MCF 10A (cell line): ENCODE data around the gene ATG16L2. TPM values are rescaled to one million over a fixed set of nuclear protein-coding genes. Genes with fewer than 3 reads are reported as not detected.
"Not testable (repeated sequence)": the region's sequence is repeated elsewhere in the genome, so short reads cannot be mapped to it uniquely, and the experiment has no call there.

ENCODE experiments used
- BruUV-seq: library from RNA; stranded (reverse); fragments of 400-500 nt; replicated peaks from 2 replicates; lab custom pipeline; 2021; lab: Mats Ljungman, UMichigan
- CTCF ChIA-PET: fragments of 300-600 bp; sonication (Branson Sonifier 250); formaldehyde crosslinking; extraction: SDS; loops from one replicate; lab custom pipeline; 2021; ENCODE audit warnings: antibody characterized with exemption, inconsistent platforms; lab: Yijun Ruan, JAX
- POLR2A ChIA-PET: fragments of 300-600, 350-650 bp; sonication (Branson Sonifier 250); formaldehyde crosslinking; extraction: SDS; loops from one replicate; lab custom pipeline; 2020; ENCODE audit warnings: antibody characterized with exemption, inconsistent platforms; lab: Yijun Ruan, JAX
- DNase-seq: peaks from one replicate; pipeline ENCODE4 v3.0.0-alpha.2; 2018; ENCODE audit not compliant: unreplicated experiment
- H3K27ac Mint-ChIP-seq: one replicate; pipeline ENCODE4 v1.8.0; 2022; ENCODE audit warnings: mild to moderate bottlenecking, low read depth, mixed read lengths; ENCODE audit not compliant: unreplicated experiment
- H3K27me3 Mint-ChIP-seq: one replicate; pipeline ENCODE4 v1.8.0; 2022; ENCODE audit warnings: mixed read lengths; ENCODE audit not compliant: insufficient read depth, unreplicated experiment
- H3K36me3 Mint-ChIP-seq: one replicate; pipeline ENCODE4 v1.8.0; 2022; ENCODE audit warnings: mild to moderate bottlenecking, moderate library complexity, mixed read lengths; ENCODE audit not compliant: insufficient read depth, unreplicated experiment
- H3K4me1 Mint-ChIP-seq: one replicate; pipeline ENCODE4 v1.8.0; 2022; ENCODE audit warnings: mixed read lengths; ENCODE audit not compliant: insufficient read depth, unreplicated experiment
- H3K4me3 Mint-ChIP-seq: one replicate; pipeline ENCODE4 v1.8.0; 2022; ENCODE audit warnings: mild to moderate bottlenecking, moderate library complexity, mixed read lengths; ENCODE audit not compliant: unreplicated experiment
- H3K9me3 Mint-ChIP-seq: one replicate; pipeline ENCODE4 v1.8.0; 2022; ENCODE audit warnings: mixed read lengths; ENCODE audit not compliant: unreplicated experiment
- intact Hi-C: fragments of 100-400 bp; cut with micrococcal nuclease; formaldehyde crosslinking; loops from 2 replicates; pipeline ENCODE4 v1.14.1; 2022
- total RNA-seq: library from RNA; stranded (reverse); gene quantifications from 2 replicates; pipeline ENCODE4 v1.2.3, GENCODE V29; 2022
- TF ChIP-seq, protein P1 (sequence below): fragments of 200-600 bp; IDR thresholded peaks from one replicate; pipeline ENCODE4 v1.8.0; 2022; ENCODE audit warnings: antibody characterized with exemption, mild to moderate bottlenecking; ENCODE audit not compliant: unreplicated experiment

The ATG16L2 gene
- total RNA-seq, 1 experiment from 2014 or later: 11.2 TPM

DNA sequence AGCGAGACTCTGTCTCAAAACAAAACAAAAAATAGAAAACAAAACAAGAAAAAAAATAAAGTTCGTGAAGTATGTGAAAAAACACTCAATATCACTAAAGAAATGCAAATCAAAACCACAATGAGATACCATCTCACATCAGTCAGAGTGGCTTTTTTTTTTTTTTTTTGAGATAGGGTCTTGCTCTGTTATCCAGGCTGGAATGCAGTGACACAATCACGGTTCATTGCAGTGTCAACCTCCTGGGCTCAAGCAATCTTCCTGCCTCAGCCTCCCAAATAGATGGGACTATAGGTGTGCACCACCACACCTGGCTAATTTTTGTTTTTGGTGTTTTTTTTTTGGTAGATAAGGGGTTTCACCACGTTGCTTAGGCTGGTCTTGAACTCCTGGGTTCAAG, 37.5 kb downstream of the ATG16L2 start:
- no peak overlapping the region for H3K27ac Mint-ChIP-seq
- no peak overlapping the region for H3K4me3 Mint-ChIP-seq
- CTCF ChIA-PET: interaction anchor here (0.6 to 1.1 kb wide), 2 partner anchors 411 to 437 kb away, joined by 3 read pairs; no protein-coding TSS in a partner anchor
- H3K36me3 Mint-ChIP-seq: peaks cover 6% of the 10 kb centered on the region
- BruUV-seq: no TSS peak
- H3K9me3 Mint-ChIP-seq: no peaks in the 10 kb centered on the region
- no peak for DNase-seq
- POLR2A ChIA-PET: no interaction called here
- TF ChIP-seq, protein P1, sequence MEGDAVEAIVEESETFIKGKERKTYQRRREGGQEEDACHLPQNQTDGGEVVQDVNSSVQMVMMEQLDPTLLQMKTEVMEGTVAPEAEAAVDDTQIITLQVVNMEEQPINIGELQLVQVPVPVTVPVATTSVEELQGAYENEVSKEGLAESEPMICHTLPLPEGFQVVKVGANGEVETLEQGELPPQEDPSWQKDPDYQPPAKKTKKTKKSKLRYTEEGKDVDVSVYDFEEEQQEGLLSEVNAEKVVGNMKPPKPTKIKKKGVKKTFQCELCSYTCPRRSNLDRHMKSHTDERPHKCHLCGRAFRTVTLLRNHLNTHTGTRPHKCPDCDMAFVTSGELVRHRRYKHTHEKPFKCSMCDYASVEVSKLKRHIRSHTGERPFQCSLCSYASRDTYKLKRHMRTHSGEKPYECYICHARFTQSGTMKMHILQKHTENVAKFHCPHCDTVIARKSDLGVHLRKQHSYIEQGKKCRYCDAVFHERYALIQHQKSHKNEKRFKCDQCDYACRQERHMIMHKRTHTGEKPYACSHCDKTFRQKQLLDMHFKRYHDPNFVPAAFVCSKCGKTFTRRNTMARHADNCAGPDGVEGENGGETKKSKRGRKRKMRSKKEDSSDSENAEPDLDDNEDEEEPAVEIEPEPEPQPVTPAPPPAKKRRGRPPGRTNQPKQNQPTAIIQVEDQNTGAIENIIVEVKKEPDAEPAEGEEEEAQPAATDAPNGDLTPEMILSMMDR: no peak
- intact Hi-C loops: no loop called here
- no peaks in the 10 kb centered on the region for H3K4me1 Mint-ChIP-seq
- H3K27me3 Mint-ChIP-seq: no peaks in the 10 kb centered on the region

DNA sequence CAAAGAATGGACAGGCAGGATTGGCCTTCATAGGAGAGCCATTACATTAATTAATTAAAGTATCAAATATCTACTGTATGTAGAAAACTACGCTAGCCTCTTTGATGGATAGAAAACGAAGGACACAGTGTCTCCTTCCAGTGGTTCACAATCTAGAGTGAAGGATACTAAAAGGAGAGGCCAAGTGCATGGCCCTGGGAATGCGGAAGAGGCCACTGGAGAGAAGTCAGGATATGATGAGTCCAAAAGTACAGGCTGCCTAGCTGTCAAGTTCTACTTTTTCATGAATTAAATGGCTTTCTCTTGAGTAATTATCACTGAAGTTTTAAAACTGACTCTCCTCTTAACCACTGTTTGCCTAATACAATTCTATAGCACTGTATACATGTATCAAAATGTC, 41.9 kb downstream of the ATG16L2 start:
- no peak overlapping the region for H3K27ac Mint-ChIP-seq
- peaks cover 6% of the 10 kb centered on the region for H3K4me1 Mint-ChIP-seq
- peaks cover 11% of the 10 kb centered on the region for H3K36me3 Mint-ChIP-seq
- intact Hi-C loops: no loop called here
- H3K4me3 Mint-ChIP-seq: no peak overlapping the region
- POLR2A ChIA-PET: interaction anchor here (0.7 kb wide), 1 partner anchor 348 kb away, joined by 3 read pairs; no protein-coding TSS in a partner anchor
- TF ChIP-seq, protein P1: no peak
- DNase-seq: no peak
- H3K9me3 Mint-ChIP-seq: no peaks in the 10 kb centered on the region
- CTCF ChIA-PET: interaction anchor here (0.5 to 1.0 kb wide), 3 partner anchors 321 to 400 kb away, joined by 3 read pairs; no protein-coding TSS in a partner anchor
- BruUV-seq: no TSS peak
- no peaks in the 10 kb centered on the region for H3K27me3 Mint-ChIP-seq

DNA sequence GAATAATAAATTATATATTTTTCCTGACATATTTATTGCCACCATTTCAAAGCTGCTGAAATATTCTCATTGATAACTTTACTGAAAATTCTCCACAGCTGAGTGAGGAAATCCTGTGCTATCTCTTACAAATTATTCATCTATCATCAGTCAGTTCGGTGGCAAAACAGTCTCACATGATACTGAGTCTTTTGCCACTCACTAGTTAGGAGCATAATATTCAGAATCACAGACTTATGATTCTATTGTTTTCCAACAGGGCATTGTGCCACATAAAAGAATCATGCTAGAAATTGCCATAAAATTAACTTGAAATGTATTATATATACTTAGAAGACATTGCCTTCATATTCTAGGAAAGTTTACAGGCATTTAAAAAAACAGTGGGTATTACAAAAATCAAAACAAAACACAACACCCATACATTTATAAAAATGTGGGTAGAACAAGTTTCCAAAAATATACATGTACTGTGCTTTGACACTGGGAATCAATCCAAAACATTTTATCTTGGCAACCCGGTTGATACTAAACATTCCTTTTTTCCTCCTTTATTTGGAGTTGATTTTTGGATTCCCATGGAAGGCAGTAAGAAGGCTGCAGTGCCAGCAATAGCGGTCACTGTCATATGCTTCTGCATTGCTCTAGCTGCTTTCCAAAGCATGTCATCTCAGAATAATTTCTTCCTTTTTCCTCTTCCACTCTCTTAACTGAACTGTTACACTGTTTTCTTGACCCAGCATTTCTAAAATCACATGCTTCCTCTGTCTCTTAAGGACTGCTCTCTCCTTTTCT, 42.5 kb downstream of the ATG16L2 start:
- ChIA-PET POLR2A (no interaction called here), CTCF (interaction anchor here (0.5 to 0.7 kb wide), 2 partner anchors 399 to 411 kb away, joined by 3 to 6 read pairs; no protein-coding TSS in a partner anchor)
- no peak overlapping the region for H3K4me3 Mint-ChIP-seq
- DNase-seq: no peak
- no TSS peak for BruUV-seq
- H3K9me3 Mint-ChIP-seq: no peaks in the 10 kb centered on the region
- H3K4me1 Mint-ChIP-seq: peaks cover 6% of the 10 kb centered on the region
- TF ChIP-seq, protein P1: no peak
- peaks cover 11% of the 10 kb centered on the region for H3K36me3 Mint-ChIP-seq
- no peaks in the 10 kb centered on the region for H3K27me3 Mint-ChIP-seq
- no peak overlapping the region for H3K27ac Mint-ChIP-seq
- intact Hi-C loops: no loop called here

DNA sequence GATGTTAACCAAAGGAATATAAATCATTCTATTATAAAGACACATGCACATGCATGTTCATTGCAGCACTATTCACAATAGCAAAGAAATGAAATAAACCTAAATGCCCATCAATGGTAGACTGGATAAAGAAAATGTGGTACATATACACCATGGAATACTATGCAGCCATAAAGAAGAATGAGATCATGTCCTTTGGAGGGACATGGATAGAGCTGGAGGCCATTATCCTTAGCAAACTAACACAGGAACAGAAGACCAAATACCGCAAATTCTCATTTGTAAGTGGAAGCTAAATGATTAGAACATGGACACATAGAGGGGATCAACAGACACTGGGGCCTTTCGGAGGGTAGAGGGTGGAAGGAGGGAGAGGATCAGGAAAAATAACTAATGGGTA, 44.1 kb downstream of the ATG16L2 start:
- H3K27me3 Mint-ChIP-seq, BruUV-seq, intact Hi-C loops, DNase-seq, H3K4me3 Mint-ChIP-seq, H3K27ac Mint-ChIP-seq, H3K9me3 Mint-ChIP-seq, H3K4me1 Mint-ChIP-seq: not testable (repeated sequence)
- peaks cover 11% of the 10 kb centered on the region for H3K36me3 Mint-ChIP-seq
- ChIA-PET CTCF (interaction anchor here (0.6 to 1.2 kb wide), 3 partner anchors 9 to 387 kb away, joined by 3 to 5 read pairs (median 4); no protein-coding TSS in a partner anchor), POLR2A (interaction anchor here (1.2 kb wide), 1 partner anchor 8 kb away, joined by 3 read pairs; no protein-coding TSS in a partner anchor)
